K562 (cell line): ENCODE measurements around the gene LMAN2L. TPM values are rescaled to one million over a fixed set of nuclear protein-coding genes. Genes with fewer than 3 reads are reported as not detected.

Source experiments
- ATF1 ChIP-seq, 2 experiments: fragments of 450-650 bp in 1 of 2; IDR thresholded peaks; 2 replicates each; pipeline ENCODE4 v1.6.1; 2016; ENCODE audit warnings: missing compliant biosample characterization in 1 of 2, missing genetic modification characterization in 1 of 2
- ATF3 ChIP-seq, 2 experiments: fragments of 450-650 bp in 1 of 2; sonication (generic) in 1 of 2; formaldehyde crosslinking in 1 of 2; IDR thresholded peaks in 1 of 2; conservative IDR thresholded peaks in 1 of 2; 2 replicates each; pipeline versions ENCODE4 v1.6.1 to v1.8.1; 2016 to 2023; ENCODE audit warnings: mild to moderate bottlenecking in 2 of 2, moderate library complexity in 2 of 2, inconsistent platforms in 1 of 2, missing genetic modification reagents in 1 of 2
- C11orf30 ChIP-seq: fragments of 450-650 bp; IDR thresholded peaks from 2 replicates; pipeline ENCODE4 v1.6.1; 2016; ENCODE audit warnings: low read depth, mild to moderate bottlenecking
- EWSR1 ChIP-seq: fragments of 450-650 bp; IDR thresholded peaks from 2 replicates; pipeline ENCODE4 v1.6.1; 2018; ENCODE audit warnings: borderline replicate concordance, mild to moderate bottlenecking, low read depth, moderate library complexity; ENCODE audit not compliant: partially characterized antibody
- FOSL1 ChIP-seq: fragments of 200-800 bp; sonication (Bioruptor generic); conservative IDR thresholded peaks from 2 replicates; pipeline ENCODE4 v1.6.1; 2016; ENCODE audit warnings: missing genetic modification characterization, missing compliant biosample characterization
- FOXM1 ChIP-seq, 2 experiments: fragments of 450-650 bp in 1 of 2; sonication (generic) in 1 of 2; formaldehyde crosslinking in 1 of 2; IDR thresholded peaks; 2 replicates each; pipeline versions ENCODE4 v1.6.1 to v1.9.0; 2017 to 2022; ENCODE audit warnings: low read depth in 2 of 2, mild to moderate bottlenecking in 2 of 2, missing genetic modification reagents in 1 of 2, moderate library complexity in 1 of 2
- GATAD2A ChIP-seq: fragments of 450-650 bp; IDR thresholded peaks from 2 replicates; pipeline ENCODE4 v1.6.1; 2017
- MAFG ChIP-seq: fragments of 450-650 bp; conservative IDR thresholded peaks from 2 replicates; pipeline ENCODE4 v1.6.1; 2016; ENCODE audit warnings: missing genetic modification characterization, missing compliant biosample characterization
- MEIS2 ChIP-seq: fragments of 450-650 bp; IDR thresholded peaks from 2 replicates; pipeline ENCODE4 v1.6.1; 2014; ENCODE audit warnings: mild to moderate bottlenecking; ENCODE audit not compliant: partially characterized antibody
- NCOA1 ChIP-seq: fragments of 450-650 bp; IDR thresholded peaks from 2 replicates; pipeline ENCODE4 v1.6.1; 2016; ENCODE audit warnings: low read depth
- PRDM10 ChIP-seq: fragments of 450-650 bp; IDR thresholded peaks from 2 replicates; pipeline ENCODE4 v1.6.1; 2018; ENCODE audit not compliant: partially characterized antibody
- ZKSCAN8 ChIP-seq: fragments of 200-800 bp; sonication (Bioruptor generic); IDR thresholded peaks from 2 replicates; pipeline ENCODE4 v1.6.1; 2016; ENCODE audit warnings: missing genetic modification characterization, missing compliant biosample characterization
- ZNF830 ChIP-seq: fragments of 250-450 bp; sonication (Bioruptor Pico); IDR thresholded peaks from 2 replicates; pipeline ENCODE4 v1.5.0; 2021; ENCODE audit warnings: mild to moderate bottlenecking
- polyA plus RNA-seq, 8 experiments: library from polyadenylated mRNA; depleted of rRNA in 4 of 8; stranded (reverse) in 5 of 8; unstranded in 3 of 8; fragments of >200 nt; fragmentation: Nextera tagmentation in 2 of 8; fragmentation: Illumina TruSeq in 1 of 8; extraction: Ambion mirVana in 2 of 8; extraction: Trizol in 1 of 8; gene quantifications; 2 replicates each; pipeline versions ENCODE4 v1.2.1 to v1.2.3, GENCODE V29; 2011 to 2014; ENCODE audit warnings: inconsistent platforms in 1 of 8, missing spikeins in 1 of 8
- total RNA-seq, 7 experiments: library from RNA; depleted of rRNA in 6 of 7; stranded (reverse); fragments of >200 nt in 6 of 7; fragmentation: Illumina TruSeq in 2 of 7; extraction: Trizol in 2 of 7; gene quantifications; 2 replicates each; pipeline versions ENCODE4 v1.2.1 to v1.2.3, GENCODE V29; 2011 to 2021; ENCODE audit warnings: low replicate concordance in 1 of 7
- TF ChIP-seq, protein P1 (sequence below): sonication (generic); formaldehyde crosslinking; IDR thresholded peaks from 2 replicates; pipeline ENCODE4 v1.9.0; 2022; ENCODE audit warnings: mild to moderate bottlenecking, missing genetic modification reagents
- TF ChIP-seq, protein P2 (sequence below): fragments of 250-450 bp; sonication (Bioruptor Pico); IDR thresholded peaks from 2 replicates; pipeline ENCODE4 v1.5.0; 2021; ENCODE audit warnings: mild to moderate bottlenecking, borderline replicate concordance
- TF ChIP-seq, protein P3 (sequence below), 2 experiments: fragments of 450-650 bp in 1 of 2; IDR thresholded peaks; 2 replicates each; pipeline ENCODE4 v1.6.1; 2011 to 2017; ENCODE audit warnings: low read depth in 2 of 2, antibody characterized with exemption in 1 of 2, borderline replicate concordance in 1 of 2, low read length in 1 of 2, mild to moderate bottlenecking in 1 of 2, mixed read lengths in 1 of 2; ENCODE audit not compliant: control insufficient read depth in 1 of 2

LMAN2L gene
- total and polyA plus RNA-seq, 9 of the 15 experiments (the other 6 are each of a cell fraction or from before 2014, with no cell fraction given) = 7.2 to 37.7 (median 12.5) TPM

- TF ChIP-seq FOXM1 (IDR thresholded peaks at IDR 0.05; ENCODE audit: low read depth) = no peak
- no peak for TF ChIP-seq FOXM1 (CRISPR knock-in tag; IDR thresholded peaks at IDR 0.05; ENCODE audit: low read depth)
- TF ChIP-seq, protein P1, sequence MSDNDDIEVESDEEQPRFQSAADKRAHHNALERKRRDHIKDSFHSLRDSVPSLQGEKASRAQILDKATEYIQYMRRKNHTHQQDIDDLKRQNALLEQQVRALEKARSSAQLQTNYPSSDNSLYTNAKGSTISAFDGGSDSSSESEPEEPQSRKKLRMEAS (CRISPR knock-in tag) = no peak
- TF ChIP-seq, protein P2, sequence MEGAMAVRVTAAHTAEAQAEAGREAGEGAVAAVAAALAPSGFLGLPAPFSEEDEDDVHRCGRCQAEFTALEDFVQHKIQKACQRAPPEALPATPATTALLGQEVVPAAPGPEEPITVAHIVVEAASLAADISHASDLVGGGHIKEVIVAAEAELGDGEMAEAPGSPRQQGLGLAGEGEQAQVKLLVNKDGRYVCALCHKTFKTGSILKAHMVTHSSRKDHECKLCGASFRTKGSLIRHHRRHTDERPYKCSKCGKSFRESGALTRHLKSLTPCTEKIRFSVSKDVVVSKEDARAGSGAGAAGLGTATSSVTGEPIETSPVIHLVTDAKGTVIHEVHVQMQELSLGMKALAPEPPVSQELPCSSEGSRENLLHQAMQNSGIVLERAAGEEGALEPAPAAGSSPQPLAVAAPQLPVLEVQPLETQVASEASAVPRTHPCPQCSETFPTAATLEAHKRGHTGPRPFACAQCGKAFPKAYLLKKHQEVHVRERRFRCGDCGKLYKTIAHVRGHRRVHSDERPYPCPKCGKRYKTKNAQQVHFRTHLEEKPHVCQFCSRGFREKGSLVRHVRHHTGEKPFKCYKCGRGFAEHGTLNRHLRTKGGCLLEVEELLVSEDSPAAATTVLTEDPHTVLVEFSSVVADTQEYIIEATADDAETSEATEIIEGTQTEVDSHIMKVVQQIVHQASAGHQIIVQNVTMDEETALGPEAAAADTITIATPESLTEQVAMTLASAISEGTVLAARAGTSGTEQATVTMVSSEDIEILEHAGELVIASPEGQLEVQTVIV (CRISPR knock-in tag) = no peak
- TF ChIP-seq ATF1 (CRISPR knock-in tag; IDR thresholded peaks at IDR 0.05) = no peak
- no peak for TF ChIP-seq ATF1 (tag; IDR thresholded peaks at IDR 0.05)
- TF ChIP-seq MAFG (tag) = no peak
- TF ChIP-seq GATAD2A = no peak
- no peak for TF ChIP-seq ZKSCAN8
- 0 out of 2 replicates have a peak, but pooled peaks have one; percentile 44 for TF ChIP-seq FOSL1 (tag)
- no peak for TF ChIP-seq ZNF830 (CRISPR knock-in tag)
- TF ChIP-seq PRDM10 = peak; percentile 76
- no peak for TF ChIP-seq NCOA1
- TF ChIP-seq ATF3 (IDR thresholded peaks at IDR 0.05) = peak; percentile 68
- TF ChIP-seq ATF3 (CRISPR knock-in tag; conservative IDR thresholded peaks at IDR 0.05) = no peak
- TF ChIP-seq MEIS2 = peak; percentile 1
- peak; percentile 22; the same call in 1 of the 2 replicates for TF ChIP-seq C11orf30
- TF ChIP-seq, protein P3, sequence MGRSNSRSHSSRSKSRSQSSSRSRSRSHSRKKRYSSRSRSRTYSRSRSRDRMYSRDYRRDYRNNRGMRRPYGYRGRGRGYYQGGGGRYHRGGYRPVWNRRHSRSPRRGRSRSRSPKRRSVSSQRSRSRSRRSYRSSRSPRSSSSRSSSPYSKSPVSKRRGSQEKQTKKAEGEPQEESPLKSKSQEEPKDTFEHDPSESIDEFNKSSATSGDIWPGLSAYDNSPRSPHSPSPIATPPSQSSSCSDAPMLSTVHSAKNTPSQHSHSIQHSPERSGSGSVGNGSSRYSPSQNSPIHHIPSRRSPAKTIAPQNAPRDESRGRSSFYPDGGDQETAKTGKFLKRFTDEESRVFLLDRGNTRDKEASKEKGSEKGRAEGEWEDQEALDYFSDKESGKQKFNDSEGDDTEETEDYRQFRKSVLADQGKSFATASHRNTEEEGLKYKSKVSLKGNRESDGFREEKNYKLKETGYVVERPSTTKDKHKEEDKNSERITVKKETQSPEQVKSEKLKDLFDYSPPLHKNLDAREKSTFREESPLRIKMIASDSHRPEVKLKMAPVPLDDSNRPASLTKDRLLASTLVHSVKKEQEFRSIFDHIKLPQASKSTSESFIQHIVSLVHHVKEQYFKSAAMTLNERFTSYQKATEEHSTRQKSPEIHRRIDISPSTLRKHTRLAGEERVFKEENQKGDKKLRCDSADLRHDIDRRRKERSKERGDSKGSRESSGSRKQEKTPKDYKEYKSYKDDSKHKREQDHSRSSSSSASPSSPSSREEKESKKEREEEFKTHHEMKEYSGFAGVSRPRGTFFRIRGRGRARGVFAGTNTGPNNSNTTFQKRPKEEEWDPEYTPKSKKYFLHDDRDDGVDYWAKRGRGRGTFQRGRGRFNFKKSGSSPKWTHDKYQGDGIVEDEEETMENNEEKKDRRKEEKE (IDR thresholded peaks at IDR 0.05; ENCODE audit: borderline replicate concordance in 1 of 2, control insufficient read depth in 1 of 2, low read depth in 2 of 2, low read length in 1 of 2) = no peak
- no peak for TF ChIP-seq EWSR1
Observed at GRCh38 chr2:96665083-96665569, 74.7 kb downstream of the LMAN2L start (continued).
